GM18526 (cell line): ENCODE data around the gene CCDC174.

ENCODE experiments used
- POLR2A ChIP-seq: IDR thresholded peaks from 3 replicates; pipeline ENCODE4 v1.6.1; 2011; ENCODE audit not compliant: insufficient read length; ENCODE audit errors: extremely low read depth

Gene CCDC174

GRCh38 chr3:14620512-14620911 lies 31.1 kb upstream of the CCDC174 start:
- TF ChIP-seq POLR2A = no peak

DNA sequence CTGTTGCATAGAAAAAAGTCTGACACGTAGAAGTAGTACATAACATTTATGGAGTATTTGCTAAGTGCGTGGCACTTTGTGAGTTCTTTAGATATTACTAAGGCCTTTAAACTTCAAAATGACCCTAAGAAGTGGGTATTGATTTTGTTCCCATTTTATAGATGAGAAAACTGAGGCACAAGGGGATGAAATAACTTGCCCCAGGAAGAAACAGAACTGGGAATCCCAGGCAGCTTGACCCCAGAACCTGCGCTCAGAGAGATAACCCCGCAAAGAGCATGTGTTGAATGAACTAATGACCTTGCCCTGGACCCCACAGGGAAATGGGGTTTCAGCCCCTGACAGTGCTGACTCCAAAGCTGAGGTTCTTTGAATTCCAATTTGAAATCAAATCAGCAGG lies 30.5 kb upstream of the CCDC174 start:
- no peak for TF ChIP-seq POLR2A

- TF ChIP-seq POLR2A = no peak
Measured at GRCh38 chr3:14622368-14622767, 29.2 kb upstream of the CCDC174 start.

DNA sequence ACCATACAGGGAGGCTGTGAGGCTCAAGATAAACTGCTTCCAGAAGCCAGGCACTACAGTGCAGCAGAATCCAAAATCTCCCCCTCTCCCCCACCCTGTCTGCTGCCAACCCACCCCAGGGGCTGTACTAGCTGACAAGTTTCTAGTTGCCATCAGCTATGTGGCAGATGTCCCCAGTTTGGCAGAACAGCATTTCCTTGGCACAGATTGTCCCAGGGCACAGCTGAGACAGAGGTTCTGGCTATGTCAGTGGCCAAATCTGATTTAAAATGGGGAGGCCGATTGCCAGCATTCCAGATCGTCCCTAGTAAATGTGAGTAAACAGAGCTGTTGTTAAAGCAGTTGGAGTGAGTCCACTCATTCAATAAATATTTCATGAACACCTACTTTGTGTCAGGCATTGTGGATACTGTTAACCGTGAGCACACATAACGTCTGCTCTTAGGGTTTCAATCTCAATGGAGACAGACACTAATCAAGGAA lies 28.0 kb upstream of the CCDC174 start:
- no peak for TF ChIP-seq POLR2A

GRCh38 chr3:14624498-14624897 lies 27.1 kb upstream of the CCDC174 start:
- TF ChIP-seq POLR2A = no peak

- TF ChIP-seq POLR2A = no peak
Measured at GRCh38 chr3:14625443-14625842, 26.1 kb upstream of the CCDC174 start.

DNA sequence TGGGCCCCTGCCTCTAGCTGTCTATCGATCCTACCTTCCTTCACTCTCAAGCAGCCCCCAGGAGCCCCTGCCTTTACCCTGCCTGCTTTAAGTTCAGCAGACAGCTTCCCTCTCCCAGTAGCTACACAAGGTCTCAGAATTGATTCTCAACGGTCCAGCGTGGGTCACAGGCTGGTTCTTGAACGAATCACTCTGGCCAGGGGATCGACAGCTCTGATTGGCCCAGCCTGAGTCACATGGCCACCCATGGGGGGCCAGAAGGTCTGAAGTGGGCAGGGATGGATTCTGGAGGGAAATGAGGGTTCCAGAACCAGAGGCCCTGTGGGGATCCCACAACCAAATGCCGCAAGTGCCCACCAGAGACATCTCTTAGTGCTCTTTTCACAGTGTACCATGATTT lies 23.7 kb upstream of the CCDC174 start:
- TF ChIP-seq POLR2A = no peak

GRCh38 chr3:14628406-14628805 lies 23.2 kb upstream of the CCDC174 start:
- no peak for TF ChIP-seq POLR2A

DNA sequence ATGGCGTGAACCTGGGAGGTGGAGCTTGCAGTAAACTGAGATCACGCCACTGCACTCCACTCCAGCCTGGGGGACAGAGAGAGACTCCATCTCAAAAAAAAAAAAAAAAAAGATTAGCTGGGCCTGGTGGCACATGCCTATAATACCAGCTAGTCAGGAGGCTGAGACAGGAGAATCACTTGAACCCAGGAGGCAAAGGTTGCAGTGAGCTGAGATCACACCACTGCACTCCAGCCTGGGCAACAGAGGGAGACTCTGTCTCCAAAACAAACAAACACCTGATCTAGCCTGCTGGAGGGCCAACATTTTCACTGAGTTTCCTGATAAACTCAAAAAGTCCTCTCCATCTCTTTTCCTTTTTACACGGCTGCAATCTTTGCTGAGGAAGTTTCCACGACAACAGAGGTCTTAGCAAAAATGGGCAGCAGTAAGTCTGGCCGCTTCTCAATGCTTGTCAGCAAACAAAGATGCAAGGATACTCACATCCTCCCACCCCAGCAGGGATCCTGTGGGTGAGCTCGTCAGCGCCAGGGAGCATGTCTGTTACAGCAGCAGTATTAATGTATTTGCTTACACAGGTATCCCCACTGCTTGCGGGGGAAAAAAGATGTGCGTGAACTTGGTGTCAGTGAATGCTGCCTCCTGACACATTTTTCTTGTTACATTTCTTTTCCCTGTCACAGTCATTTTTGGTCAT lies 21.0 kb upstream of the CCDC174 start:
- TF ChIP-seq POLR2A = no peak

DNA sequence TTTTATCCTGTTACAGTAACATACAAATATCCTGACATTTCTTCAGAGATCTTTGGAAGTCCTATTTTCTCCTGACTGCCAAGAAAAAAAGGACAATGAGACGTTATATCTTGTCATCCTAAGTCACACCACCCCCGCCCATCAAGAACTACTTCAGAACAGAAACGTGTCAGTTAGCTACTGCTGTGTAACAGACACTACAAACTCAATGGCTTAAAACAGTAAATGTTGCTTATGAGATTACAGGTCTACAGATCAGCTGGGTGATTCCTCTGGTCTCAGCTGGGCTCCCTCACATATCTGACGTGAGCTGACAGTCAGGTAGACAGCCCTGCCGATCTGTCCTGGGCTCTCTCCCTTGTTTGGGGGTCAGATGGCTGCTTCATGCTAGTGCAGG lies 20.5 kb upstream of the CCDC174 start:
- no peak for TF ChIP-seq POLR2A

- no peak for TF ChIP-seq POLR2A
Measured at GRCh38 chr3:14631687-14632441, 19.7 kb upstream of the CCDC174 start.

DNA sequence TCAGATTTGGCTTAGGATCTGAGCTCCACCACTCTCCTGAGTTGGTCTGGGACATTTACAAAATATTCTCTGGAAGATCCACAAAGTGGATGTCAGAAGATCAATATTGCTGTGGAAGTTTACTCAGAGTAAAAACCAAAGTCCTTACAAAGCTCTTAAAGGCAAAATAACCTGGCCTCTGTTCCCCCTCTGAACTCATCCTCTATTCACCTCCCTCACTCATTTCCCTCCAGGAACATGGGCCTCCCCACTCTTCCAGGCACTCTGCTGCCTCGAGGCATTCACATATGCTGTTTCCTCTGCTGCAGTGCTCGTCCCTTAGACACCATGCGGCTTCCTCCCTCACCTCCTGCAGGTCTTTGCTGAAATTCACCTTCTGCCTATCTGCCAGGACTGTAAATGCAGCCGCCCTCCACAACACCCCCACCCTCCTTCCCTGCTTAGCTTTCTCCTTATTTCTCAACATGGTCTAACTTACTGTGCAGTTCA lies 19.1 kb upstream of the CCDC174 start:
- TF ChIP-seq POLR2A = no peak

- TF ChIP-seq POLR2A = no peak
Measured at GRCh38 chr3:14633417-14633816, 18.1 kb upstream of the CCDC174 start.

DNA sequence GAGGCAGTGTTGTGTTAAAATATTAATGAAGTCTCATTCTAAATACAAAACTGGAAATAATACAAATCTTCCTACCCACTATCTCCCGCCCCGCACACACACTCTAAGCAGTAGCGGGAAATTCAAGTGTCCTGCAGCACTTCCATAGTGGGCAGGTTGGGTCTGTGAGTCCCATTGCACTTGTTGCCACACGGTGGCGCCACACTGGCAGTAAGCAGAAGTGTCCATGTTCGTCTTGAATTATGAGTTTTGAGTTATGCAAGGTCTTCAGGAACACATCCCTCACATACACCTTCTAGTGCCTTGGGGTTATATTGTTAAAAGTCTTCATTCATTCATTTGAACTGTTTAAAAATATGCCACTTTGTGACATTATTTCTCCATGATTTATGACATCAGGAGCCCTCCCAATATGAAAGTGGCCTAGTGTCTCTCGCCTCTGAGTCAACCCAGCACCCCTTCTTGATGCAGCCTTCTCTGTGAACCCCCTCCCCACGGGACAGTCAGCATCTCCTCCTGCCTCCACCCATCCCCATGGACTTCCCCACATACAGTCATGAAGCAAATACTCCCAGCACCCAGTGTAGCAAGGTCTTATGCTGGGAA lies 17.6 kb upstream of the CCDC174 start:
- TF ChIP-seq POLR2A = no peak

DNA sequence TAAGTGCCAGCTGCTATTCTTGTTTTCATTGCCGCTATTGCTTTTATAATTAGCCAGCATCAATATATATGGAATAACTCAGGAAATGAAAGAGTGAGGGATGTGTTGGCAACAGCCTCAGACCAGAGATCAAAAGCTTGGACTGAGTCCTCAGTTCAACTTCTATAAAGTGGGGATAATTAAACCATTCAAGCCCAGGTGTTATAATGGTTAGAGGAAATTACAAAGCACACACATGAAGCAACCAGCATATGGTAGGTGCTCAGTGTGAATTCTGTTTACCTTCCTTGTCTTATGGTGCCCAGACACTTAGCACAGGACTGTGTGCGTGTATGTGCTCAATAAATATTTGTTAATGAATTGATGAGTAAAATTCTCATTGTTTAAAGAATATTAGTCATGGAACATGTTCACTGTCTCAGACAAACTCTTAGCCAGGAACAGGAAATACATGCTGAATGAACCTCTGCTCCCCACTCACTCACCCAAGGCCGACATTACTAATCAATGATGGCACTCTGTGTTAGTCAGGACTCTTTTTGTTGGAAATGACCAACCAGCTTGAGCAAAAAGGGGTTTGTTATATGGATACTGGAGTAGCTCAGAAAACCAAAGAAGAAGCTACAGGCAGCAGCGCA lies 16.7 kb upstream of the CCDC174 start:
- no peak for TF ChIP-seq POLR2A
